UCSD-AML1 (cell line): ENCODE results near the gene EFEMP2.

Source experiments
- DNase-seq: peaks from one replicate; lab custom pipeline; 2025; ENCODE audit not compliant: unreplicated experiment; lab: John Stamatoyannopoulos, UW

The EFEMP2 gene

DNA sequence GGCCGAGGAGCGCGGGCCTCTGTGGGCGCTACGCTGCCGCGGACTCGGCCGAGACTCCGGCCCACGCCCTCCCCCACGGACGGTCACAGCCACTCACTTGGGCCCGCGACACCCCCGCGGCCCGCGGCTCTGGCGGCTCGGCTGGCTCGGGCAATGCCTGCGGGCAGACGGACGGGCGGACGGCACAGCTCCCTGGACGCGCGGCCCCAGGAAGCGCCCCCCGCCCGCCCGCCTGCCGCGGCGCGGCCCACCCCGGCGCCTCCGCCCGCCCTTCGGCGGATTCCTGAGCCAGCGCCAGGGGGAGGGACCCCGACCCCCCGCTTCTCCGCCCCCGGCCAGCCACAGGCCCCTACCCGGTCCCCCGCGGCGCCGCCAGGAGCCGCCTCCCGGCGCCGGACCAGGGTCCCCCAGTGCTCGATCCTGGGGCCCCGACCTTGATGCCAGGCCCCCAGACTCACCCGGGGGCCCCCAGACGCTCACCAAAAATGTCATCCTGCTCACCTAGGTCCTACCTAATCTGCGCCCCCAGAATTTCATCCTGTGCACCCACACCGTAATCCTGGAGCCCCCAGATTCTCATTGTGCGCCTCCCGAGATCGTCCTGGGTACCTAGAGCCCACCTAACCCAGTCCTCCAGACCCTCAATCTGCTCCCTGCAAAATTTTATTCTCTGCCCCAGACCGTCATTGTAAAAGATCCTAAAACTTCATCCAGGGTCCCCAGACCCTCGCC is at the start of gene EFEMP2:
TSS of gene EFEMP2 (minus strand) at position 215 of the 732 bp plus-strand sequence. CDS start 446 bp downstream, outside the sequence.
- DNase-seq: no peak

DNA sequence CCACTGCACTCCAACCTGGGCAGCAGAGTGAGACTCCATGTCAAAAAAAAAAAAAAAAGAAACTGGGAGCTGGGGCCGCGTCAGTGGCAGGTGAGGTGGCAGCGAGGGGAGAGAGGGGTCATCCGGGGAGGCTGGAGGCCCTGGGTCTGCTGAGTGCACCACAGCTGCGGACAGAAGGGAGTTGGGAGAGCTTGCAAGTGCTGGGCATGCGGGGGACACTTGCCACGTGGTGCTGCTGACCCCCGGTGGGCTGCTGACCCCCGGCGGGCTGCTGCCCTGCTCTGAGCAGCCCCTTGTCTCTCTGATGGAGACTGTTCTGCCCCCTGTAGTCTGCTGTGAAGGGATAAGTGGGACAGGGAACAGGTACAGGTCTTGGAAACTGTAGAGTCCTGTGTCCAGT is 49.3 kb upstream of the EFEMP2 start:
- DNase-seq: no peak

DNA sequence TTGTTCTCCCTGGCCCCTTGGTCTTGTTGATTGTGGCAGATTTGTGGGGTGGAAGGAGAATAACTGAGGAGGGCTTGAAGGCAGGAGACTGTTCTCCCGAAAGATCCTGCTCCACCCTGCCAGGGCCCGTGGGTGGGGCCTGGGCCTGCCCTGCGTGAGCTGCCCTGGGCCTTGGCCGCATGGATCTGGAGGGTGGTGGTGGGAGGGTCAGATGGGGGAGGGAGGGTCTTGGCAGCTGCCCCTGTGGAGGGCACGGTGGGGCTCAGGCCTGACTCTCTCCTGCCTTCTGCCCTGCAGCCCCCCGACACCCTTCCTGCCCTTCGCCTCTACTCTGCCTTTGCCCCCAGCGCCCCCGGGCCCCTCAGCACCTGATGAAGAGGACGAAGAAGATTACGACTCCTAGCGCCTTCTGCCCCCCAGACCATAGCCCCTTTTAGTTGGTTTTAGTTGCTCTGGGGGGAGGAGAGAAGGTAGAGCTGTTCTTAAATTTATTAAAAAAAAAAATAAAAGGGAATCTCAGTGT is 48.5 kb upstream of the EFEMP2 start:
- no peak for DNase-seq

DNA sequence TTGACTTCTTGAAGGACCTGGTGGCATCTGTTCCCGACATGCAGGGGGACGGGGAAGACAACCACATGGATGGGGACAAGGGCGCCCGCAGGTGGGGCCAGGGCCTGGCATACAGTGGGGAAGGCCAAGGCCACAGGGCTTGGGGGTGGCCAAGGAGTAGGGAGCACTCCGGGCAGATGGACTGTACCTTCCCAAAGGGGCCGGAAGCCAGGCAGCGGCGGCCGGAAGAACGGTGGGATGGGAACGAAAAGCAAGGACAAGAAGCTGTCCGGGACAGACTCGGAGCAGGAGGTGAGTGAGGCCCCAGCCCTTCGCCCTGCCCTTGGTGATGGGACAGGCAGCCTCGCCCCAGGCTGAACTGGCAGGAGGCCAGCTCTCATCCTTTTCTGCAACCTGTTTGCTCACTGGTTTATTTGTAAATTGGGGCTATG is 47.8 kb upstream of the EFEMP2 start:
- no peak for DNase-seq

DNA sequence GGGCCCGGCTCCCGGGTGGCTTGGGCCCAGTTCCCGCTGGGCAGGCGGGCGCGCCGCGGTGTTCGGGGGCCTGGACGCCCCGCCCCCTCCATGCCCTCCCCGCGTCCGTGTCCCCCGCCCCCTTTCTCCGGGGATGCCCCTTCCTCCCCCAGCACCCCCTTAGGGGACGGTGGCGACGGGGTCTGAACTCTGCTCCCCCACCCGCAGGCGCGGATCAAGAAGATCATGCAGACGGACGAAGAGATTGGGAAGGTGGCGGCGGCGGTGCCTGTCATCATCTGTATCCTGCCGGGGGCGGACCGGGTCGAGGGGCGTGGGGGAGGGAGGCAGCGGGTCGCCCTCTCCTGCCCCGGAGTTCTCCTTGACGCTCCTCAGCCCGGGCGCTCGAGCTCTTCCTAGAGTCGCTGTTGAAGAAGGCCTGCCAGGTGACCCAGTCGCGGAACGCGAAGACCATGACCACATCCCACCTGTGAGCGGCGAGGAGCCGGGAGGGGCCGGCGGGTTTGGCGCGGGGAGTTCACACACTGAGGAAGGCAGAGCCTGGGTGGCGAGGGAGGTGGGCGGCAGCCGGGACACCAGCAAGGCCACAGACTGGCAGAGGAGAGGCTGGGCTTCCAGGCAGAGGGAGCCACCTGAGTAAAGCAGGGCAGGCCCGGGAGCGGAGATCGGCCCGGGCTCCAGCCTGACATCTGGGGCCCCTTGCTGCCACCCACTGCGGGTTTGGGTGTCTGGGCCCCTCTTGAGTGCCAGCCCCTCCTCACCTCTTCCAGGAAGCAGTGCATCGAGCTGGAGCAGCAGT is 47.2 kb upstream of the EFEMP2 start:
- peak; percentile 67 for DNase-seq

DNA sequence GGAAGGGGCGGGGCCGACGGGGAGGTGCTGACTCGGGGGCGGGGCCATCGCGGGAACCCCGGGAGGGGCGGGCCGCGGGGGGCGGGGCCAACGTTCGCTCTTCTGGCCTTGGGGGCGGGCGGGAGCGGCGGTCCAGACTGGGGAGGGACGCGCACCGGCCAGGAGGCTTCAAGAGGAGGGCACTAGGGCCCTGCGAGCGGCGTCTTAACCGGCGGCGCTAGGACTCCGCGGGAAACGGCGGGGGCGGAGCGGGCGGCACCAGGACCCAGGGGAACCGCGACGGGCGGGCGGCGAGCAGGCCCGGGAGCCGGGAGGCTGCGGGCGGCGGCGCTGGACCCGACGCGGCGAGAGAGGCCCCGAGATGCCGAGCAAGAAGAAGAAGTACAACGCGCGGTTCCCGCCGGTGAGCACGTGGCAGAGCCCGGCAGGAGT is 46.6 kb upstream of the EFEMP2 start, which contains the start of gene DRAP1:
TSS of gene DRAP1 (plus strand) at position 286 of the 432 bp plus-strand sequence. CDS start at position 362, 76 bp downstream.
- peak; percentile 99 for DNase-seq

DNA sequence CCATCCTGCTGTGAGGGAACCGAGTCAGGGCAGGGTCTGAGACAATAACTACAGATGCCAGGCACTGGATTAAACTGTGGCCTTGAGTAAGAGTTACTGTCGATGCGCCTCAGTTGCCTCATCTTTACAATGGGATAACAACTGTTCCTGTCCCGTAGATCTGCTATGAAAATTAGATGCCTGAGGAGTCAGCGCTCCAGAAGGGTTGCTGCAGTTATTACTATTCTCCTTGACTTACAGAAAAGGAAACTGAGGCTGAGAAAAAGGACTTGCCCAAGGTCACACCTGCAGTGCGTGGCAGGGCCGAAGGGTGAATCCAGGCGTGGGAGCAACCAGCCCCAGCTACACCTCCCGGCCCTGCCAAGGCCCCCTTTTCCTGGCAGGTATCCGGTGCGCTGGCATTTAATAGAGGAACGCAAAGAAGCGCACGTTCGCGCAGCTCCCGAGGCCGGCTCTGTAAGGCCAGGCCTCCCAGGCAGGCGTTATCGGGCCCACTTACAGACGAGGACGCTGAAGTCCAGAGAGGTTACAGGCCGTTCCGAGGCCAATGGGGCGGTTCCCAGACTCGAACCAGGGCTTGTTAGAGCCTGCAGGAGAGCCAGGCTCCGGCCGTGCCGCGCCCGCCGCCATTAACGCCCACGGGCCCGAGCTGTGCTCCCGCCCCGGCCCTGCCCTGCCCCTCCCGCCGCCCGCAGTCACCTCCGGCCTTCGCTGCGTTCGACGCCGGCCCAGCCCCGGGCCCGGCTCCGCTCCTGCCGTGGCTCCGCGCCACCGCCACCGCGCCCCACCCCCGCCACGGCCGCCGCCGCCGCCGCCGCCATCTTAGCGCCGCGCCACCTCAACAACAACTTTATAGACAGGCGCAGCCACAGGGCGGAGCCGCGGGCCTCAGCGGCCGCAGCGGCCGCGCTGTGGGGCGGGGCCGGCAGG is 45.9 kb upstream of the EFEMP2 start, which contains the start of gene C11orf68:
TSS of gene C11orf68 (minus strand) at position 852 of the 930 bp plus-strand sequence. CDS start at position 821, 31 bp downstream.
- DNase-seq: no peak

DNA sequence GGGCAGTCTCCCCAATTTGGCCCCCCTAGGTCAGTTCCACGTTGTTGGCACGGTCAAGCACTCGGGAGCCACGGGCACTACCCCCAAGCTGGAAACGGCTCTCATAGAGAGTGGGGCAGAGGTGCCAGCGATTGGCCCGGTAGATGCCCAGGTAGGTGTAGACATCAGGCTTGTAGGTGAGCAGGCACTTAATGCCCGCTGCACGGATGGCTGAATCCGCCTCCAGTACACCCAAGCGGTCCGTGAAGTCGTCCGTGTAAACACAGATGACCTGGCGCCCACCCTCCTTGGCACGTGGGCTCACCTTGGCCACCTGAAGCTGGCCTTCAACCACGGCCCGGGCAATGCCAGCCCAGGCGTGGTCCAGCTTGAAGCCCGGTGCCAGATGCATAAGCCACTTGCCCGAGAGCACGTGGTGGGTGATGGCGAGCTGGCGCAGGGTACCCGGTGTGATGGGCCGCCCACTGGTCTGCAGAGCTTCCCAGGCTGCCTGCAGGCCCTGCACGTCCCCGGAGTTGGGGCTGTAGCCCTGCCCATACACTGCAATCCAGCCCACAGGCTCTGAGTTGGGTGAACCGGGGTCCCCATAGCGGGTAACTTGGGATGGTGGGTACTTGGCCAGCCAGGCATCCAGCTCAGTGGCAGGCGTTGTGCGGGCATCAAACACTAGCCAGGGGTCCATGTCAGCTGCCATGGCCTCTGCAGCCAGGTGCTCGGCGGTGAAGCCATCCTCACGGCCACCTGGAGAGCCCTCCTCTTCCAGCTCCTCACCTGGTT is 45.0 kb upstream of the EFEMP2 start:
- no peak for DNase-seq

DNA sequence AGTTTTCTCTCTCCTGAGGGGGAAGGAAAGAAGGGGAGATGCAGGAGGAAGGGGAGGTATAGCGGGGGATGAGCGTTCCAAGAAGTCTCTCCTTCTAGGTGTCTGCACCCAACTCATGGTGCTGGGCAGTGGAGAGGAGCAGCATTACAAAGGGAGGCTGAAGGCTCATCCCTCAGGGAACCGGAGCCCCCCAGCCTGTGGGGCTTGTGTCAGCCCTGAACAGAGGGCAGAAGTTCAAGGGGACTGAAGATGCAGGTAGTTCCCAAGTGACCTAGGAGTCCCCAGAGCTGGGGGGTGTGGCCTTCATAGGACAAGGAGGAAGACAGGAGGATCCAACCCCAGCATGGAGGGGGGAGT is 44.5 kb upstream of the EFEMP2 start:
- DNase-seq: no peak

DNA sequence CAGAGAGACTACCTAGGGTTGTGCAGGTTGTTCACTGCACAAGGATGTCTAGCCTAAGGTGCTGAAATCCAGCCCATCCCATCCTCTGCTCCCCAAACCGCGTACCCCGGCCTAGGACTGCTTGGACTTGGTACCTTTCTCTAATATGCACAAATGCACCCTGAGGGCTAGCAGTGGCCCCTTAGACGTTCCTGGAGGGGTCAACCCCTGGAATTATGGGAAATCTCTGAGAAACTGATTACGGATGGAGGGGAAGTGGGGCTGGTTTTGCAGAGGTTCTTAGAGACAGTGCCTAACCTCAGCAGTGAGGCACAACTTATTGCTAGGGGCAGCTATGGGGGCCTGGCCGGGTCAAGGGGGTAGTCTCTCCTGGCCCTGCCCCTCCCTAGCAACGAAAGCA is 43.8 kb upstream of the EFEMP2 start:
- no peak for DNase-seq

DNA sequence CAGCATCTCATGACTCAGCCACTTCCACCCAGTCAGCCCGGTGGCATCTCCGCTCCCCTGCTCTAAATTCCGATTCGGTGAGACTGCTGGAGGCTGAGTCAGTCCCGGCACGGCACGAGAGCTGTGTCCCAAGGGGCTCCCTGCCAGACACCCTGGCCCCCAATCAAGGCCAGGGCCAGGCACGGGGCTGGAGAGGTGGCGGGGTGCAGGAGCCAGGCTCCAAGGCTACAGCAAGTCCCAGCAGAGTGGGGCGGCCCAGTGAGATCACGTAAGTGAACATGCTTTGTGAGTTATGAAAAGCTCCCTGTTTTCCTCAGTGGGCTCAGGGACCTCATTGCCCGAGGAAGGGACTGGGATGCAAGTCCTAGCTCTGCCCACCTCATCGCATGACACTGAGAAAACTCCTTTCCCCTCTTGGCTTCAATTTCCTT is 43.2 kb upstream of the EFEMP2 start:
- DNase-seq: no peak

DNA sequence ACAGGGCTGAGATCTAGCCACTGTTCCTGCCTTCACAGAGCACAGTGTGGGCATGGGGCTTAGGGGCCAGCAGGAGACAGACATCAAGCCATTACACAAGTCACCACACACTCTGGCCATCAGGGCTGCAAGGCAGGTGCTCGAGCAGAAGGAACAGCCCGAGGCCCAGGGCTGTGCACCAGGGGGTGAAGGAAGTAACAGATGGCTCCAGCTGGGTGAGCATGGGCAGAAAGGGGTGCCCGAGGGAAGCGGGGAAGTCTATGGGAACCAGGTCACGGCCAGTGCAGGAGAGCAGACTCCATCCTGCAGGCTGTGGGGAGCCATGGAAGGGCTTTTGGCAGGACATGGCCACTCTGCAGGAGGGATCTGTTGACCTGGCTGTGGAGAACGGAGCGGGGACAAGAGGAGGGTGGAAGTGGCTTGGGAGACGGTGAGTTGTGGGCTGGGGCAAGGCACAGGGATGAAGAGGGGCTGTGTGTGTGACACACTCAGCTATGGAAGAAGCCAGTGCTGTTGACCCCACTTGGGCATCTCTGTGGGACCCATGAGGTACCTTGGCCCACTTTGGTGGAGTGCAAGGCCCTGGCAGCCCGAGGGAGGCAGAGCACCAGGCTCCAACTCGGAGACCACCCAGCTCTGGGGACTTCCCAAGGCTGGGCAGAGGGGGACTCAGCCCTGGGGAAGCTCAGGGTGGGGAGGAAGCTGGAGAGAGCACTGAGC is 42.7 kb upstream of the EFEMP2 start:
- peak; percentile 30 for DNase-seq

DNA sequence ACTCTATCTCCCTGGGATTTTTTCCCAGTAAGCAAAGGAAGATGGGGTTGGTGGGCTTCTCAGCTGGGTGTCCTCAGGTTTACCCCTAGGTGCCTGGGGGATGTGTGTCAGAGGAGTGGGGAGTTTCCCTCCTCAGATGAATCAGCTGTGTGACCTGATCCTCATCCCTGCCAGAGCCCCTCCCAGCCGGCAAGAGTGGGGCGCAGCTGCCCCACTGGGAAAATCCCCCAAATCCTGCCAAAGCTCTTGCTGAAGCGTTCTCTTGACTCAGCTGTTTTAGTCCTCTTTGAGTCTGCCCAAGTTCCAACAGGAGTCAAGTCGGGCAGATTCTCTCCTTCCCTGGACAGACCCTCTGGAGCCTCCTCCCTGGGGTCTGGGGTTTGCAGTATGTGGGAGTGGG is 40.2 kb upstream of the EFEMP2 start:
- DNase-seq: no peak

DNA sequence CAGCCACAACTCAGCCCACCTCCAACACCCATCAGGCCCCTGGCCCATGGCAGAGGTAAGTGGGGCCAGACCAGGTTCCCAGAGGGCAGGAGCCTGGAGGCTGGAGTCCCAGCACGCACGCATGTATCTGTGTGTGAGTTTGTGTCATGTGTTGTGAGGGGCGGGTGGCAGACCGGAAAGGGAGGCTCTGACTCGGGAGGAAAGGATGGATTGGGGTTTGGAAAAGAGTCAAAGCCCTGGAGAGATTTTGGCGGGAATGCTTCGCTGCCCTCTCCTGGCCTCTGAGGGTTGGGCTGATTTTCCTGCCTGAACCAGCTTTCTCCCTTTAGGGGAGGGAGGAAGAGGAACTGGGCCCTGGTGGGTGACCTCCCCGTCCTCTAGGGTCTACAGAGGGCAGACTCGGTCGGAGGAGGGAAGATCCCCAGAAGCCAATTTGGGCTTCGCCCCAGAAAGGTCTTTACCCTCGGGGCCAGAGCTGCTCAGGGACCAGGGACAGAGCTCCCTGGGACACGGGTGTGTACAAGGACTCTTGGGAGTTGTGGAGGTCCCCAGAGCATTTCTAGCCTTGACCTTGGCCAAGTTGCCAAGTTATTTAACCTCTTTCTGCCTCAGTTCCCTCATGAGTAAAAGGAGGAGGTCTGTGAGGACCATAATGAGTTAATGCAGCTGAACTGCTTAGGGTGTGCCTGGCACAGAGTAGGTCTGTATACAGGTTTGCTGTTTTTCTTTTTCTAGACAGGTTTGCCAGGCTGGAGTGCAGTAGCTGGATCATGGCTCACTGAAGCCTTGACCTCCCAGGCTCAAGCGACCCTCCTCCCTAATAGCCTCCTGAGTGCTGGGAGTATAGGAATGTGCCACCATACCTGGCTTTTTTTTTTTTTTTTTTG is 39.3 kb upstream of the EFEMP2 start:
- peak; percentile 38 for DNase-seq

DNA sequence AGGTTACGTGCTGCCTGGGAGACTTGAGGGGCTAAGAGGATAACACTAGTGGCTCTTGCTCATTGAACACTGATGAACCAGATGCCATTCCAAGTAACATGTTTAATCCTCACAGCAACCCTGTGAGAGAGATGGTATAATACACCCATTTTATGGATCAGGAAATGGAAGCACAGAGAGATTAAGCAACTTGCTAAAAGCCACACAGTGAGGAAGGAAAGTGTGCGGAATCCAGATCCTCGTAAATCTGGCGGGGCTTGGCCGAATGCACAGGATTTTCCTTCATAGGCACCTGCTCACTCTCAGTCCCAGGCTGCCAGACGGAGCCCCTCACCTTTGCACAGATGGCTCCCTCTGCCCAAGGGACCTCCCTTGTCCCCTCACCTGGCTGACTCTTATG is 35.3 kb upstream of the EFEMP2 start:
- no peak for DNase-seq

DNA sequence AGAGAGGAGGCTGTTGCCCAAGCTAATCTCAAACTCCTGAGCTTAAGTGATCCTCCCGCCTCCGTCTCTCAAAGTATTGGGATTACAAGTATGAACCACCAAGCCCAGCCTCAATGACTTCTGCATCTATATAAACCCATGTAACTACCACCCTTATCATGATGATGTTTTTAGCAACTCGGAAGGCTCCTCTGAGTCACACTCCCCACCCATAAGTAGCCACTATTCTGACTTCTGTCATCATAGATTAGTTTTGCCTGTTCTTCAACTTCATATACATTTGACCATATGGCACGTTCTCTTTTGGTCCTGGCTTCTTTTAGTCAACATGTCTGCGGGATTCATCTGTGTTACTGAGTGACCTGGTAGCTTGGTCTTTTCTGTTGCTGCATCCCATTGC is 34.0 kb upstream of the EFEMP2 start:
- DNase-seq: no peak

DNA sequence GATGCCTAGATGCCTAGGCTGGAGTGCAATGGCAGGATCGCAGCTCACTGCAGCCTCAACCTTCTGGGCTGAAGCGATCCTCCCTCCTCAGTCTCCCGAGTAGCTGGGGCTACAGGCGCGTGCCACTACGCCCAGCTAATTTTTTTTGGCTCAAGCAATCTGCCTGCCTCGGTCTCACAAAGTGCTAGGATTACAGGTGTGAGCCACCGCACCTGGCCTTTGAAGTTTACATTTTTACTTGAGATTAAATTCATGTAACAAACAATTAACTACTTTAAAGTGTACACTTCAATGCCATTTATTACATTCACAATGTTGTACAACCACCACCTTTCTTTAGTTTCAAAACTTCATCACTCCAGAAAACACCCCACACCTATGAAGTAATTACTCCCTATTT is 31.1 kb upstream of the EFEMP2 start:
- no peak for DNase-seq

DNA sequence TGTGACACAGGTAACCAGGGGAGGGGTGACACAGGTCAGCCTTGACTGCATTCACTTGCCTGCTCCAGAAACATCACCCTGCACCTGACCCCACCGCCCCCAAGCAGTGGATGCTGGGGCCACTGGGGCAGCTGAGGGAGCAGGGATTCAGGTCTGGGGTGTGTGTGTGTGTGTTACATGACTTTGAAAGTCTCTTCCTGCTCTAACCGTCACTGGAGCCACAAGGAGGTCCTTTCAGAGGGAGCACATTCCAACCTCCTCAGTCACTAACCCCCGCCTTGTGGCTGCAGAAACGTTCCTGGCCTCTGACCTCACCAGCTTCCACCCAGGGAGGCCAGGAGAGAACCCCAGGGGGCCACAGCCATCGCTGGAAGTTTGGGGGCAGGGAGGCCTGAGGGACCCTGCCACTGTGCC is 30.5 kb upstream of the EFEMP2 start:
- DNase-seq: peak; percentile 19

DNA sequence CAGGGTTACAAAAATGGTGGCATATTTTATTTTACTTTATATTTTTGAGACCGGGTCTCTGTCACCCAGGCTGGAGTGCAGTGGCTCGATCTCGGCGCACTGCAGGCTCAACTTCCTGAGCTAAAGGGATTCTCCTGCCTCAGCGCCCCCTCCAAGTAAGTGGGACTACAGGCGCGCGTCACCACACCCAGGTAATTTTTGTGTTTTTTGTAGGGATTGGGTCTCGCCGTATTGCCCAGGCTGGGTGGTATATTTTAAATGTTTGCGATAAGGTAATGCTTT is 28.2 kb upstream of the EFEMP2 start:
- DNase-seq: no peak
